Smooth muscle cell (in vitro differentiated cells): ENCODE results near the gene PGGT1B. TPM values are rescaled to one million over a fixed set of nuclear protein-coding genes. Genes with fewer than 3 reads are reported as not detected.

Experiments
- DNase-seq: peaks from one replicate; lab custom pipeline; 2025; ENCODE audit not compliant: unreplicated experiment; lab: John Stamatoyannopoulos, UW
- H2AFZ ChIP-seq: fragments of 200-600 bp; sonication (generic); 2 replicates; pipeline ENCODE4 v1.6.0; 2016; ENCODE audit warnings: antibody characterized with exemption, low read depth, mild to moderate bottlenecking
- H3F3A ChIP-seq: fragments of 200-600 bp; sonication (generic); 2 replicates; pipeline ENCODE4 v1.6.0; 2017; ENCODE audit warnings: antibody characterized with exemption, low read depth
- H3K27ac ChIP-seq: fragments of 200-600 bp; sonication (generic); 2 replicates; pipeline ENCODE4 v1.5.1; 2016; ENCODE audit warnings: low read depth, mild to moderate bottlenecking
- H3K27me3 ChIP-seq: fragments of 200-600 bp; sonication (generic); 2 replicates; pipeline ENCODE4 v1.6.1; 2016; ENCODE audit warnings: low read depth, mild to moderate bottlenecking
- H3K36me3 ChIP-seq: fragments of 200-600 bp; sonication (generic); 2 replicates; pipeline ENCODE4 v1.5.1; 2016; ENCODE audit warnings: low read depth
- H3K4me1 ChIP-seq: fragments of 200-600 bp; sonication (generic); 2 replicates; pipeline ENCODE4 v1.5.1; 2016; ENCODE audit warnings: low read depth
- H3K4me2 ChIP-seq: fragments of 200-600 bp; sonication (generic); 2 replicates; pipeline ENCODE4 v1.6.0; 2016; ENCODE audit warnings: mild to moderate bottlenecking
- H3K4me3 ChIP-seq: fragments of 200-600 bp; sonication (generic); 2 replicates; pipeline ENCODE4 v1.5.1; 2016; ENCODE audit warnings: mild to moderate bottlenecking
- H3K79me2 ChIP-seq: fragments of 200-600 bp; sonication (generic); 2 replicates; pipeline ENCODE4 v1.6.0; 2016; ENCODE audit warnings: low read depth, mild to moderate bottlenecking
- H3K9ac ChIP-seq: fragments of 200-600 bp; sonication (generic); 2 replicates; pipeline ENCODE4 v1.6.0; 2016; ENCODE audit warnings: low read depth
- H3K9me3 ChIP-seq: fragments of 200-600 bp; sonication (generic); replicated peaks from 2 replicates; pipeline ENCODE4 v1.5.1; 2016; ENCODE audit warnings: low read depth
- H4K20me1 ChIP-seq: fragments of 200-600 bp; sonication (generic); 2 replicates; pipeline ENCODE4 v1.6.0; 2016; ENCODE audit warnings: low read depth
- WGBS: methylation state at CpG from one replicate; pipeline ENCODE4 v1.1.7; 2016; ENCODE audit warnings: low lambda C conversion rate; 5-methylcytosine and 5-hydroxymethylcytosine counted together
- polyA plus RNA-seq: library from polyadenylated mRNA; unstranded; fragments of >200 nt; fragmentation: Nextera tagmentation; extraction: Ambion mirVana; gene quantifications from 2 replicates; pipeline ENCODE4 v1.2.1, GENCODE V29; 2016
- total RNA-seq: library from RNA; depleted of rRNA; stranded (reverse); fragments of >200 nt; gene quantifications from 2 replicates; pipeline ENCODE4 v1.2.3, GENCODE V29; 2014
- TF ChIP-seq, protein P1 (sequence below): fragments of 200-600 bp; sonication (generic); IDR thresholded peaks from 2 replicates; pipeline ENCODE4 v1.5.1; 2017; ENCODE audit warnings: borderline replicate concordance, mild to moderate bottlenecking, antibody characterized with exemption; ENCODE audit not compliant: insufficient read depth, poor library complexity, severe bottlenecking

PGGT1B gene
- total and polyA plus RNA-seq, 2 experiments from 2014 or later, result 5.7 to 13.1 TPM

DNA sequence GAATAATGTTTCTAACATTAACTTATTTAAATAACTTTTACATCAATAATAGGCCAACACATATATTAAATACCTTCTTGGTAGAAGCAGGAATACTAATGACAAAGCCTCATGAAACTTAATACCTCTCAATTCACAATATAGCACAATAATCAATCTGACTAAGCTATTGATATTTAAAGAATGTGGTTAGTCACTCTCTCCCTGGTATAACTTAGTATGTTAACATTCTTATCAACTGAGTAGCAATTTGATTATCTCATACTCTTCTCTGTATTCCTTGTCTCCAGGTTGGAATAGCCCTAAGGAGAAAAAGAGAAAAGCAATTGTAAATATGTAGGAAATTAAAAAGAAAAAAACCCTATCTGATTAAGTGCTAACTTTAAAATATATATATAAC, 4.9 kb upstream of the PGGT1B start:
- DNase-seq, result no peak
- Histone ChIP-seq H4K20me1 (no peaks in the 10 kb centered on the region), H3K4me2 (no peak overlapping the region), H3K79me2 (no peaks in the 10 kb centered on the region), H2AFZ (no peak overlapping the region), H3F3A (no peaks in the 10 kb centered on the region), H3K27me3 (no peaks in the 10 kb centered on the region), H3K27ac (no peak overlapping the region), H3K9me3 (no peaks in the 10 kb centered on the region), H3K36me3 (no peaks in the 10 kb centered on the region), H3K4me3 (no peak overlapping the region), H3K4me1 (no peaks in the 10 kb centered on the region), H3K9ac (no peak overlapping the region)
- TF ChIP-seq, protein P1, sequence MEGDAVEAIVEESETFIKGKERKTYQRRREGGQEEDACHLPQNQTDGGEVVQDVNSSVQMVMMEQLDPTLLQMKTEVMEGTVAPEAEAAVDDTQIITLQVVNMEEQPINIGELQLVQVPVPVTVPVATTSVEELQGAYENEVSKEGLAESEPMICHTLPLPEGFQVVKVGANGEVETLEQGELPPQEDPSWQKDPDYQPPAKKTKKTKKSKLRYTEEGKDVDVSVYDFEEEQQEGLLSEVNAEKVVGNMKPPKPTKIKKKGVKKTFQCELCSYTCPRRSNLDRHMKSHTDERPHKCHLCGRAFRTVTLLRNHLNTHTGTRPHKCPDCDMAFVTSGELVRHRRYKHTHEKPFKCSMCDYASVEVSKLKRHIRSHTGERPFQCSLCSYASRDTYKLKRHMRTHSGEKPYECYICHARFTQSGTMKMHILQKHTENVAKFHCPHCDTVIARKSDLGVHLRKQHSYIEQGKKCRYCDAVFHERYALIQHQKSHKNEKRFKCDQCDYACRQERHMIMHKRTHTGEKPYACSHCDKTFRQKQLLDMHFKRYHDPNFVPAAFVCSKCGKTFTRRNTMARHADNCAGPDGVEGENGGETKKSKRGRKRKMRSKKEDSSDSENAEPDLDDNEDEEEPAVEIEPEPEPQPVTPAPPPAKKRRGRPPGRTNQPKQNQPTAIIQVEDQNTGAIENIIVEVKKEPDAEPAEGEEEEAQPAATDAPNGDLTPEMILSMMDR, result no peak

DNA sequence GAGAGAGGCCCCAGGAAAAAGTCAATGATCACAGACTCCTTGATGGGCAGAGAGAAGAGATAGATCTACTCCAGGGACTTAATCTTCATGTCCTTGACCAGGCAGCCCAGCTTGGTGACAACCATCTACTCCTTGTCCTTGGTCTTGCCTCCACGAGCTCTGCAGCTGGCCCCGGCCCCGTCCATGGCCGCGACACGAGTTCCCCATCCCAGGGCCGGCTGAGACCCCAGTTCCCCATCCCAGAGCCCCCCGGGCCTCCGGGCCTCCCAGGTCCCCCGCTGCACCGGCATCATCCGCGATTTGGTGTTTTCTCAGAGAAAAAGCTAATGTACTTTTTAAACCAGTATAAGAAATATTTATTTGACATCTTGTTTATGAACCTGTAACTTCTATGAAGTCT, 2.5 kb upstream of the PGGT1B start:
- H3K4me3 ChIP-seq, result no peak overlapping the region
- WGBS, result 100% methylated on average over 13 of the region's 13 CpGs
- peaks cover 23% of the 10 kb centered on the region for H3K79me2 ChIP-seq
- H3K4me1 ChIP-seq, result peaks cover 13% of the 10 kb centered on the region
- H3K27ac ChIP-seq, result no peak overlapping the region
- H3K9ac ChIP-seq, result no peak overlapping the region
- no peak overlapping the region for H3K4me2 ChIP-seq
- TF ChIP-seq, protein P1, result no peak
- no peaks in the 10 kb centered on the region for H3F3A ChIP-seq
- no peak for DNase-seq
- H3K36me3 ChIP-seq, result no peaks in the 10 kb centered on the region
- H4K20me1 ChIP-seq, result peaks cover 8% of the 10 kb centered on the region
- no peaks in the 10 kb centered on the region for H3K27me3 ChIP-seq
- H3K9me3 ChIP-seq, result no peaks in the 10 kb centered on the region
- no peak overlapping the region for H2AFZ ChIP-seq

DNA sequence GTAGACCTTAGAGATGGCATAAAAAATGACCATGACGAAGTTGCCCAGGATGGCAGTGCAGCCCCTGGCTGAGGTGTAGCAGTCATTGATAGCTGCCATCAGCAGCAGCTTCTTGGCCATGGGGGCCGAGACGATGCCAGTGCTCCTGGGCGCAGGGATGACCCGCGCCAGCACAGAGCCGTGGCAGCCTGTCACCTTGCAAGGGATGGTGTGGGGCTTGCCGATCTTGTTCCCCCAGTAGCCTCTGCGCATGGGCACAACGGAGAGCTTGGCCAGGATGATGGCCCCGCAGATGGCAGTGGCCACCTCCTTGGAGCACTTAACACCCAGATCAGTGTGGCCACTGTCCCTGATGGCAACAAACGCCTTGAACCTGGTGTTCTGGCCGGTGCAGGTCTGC, 2.1 kb upstream of the PGGT1B start:
- Histone ChIP-seq H3K4me2 (no peak overlapping the region), H3F3A (no peaks in the 10 kb centered on the region), H3K9ac (no peak overlapping the region), H2AFZ (no peak overlapping the region), H3K4me3 (no peak overlapping the region), H3K36me3 (no peaks in the 10 kb centered on the region), H4K20me1 (peaks cover 8% of the 10 kb centered on the region), H3K9me3 (no peaks in the 10 kb centered on the region), H3K4me1 (peaks cover 13% of the 10 kb centered on the region), H3K27me3 (no peaks in the 10 kb centered on the region), H3K27ac (no peak overlapping the region), H3K79me2 (peaks cover 27% of the 10 kb centered on the region)
- TF ChIP-seq, protein P1, result no peak
- WGBS, result 99% methylated on average over 13 of the region's 13 CpGs
- no peak for DNase-seq

DNA sequence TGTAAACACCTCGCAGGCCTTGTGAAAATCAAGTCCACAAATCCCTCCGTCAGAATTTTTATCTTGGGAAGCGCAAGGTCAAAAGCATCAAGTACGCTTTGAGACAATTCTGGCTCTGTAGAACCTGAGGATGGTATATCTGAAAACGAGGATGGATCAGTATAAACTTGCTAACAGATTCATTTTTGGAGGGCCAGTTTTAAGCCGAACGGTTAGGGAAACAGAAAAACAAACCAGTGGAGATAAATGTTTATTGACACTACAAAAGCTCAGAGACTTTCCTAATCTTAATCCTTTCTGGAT, 352 bp upstream of the PGGT1B start:
- WGBS, result 19% methylated on average over 7 of the region's 7 CpGs
- H3K4me1 ChIP-seq, result peaks cover 13% of the 10 kb centered on the region
- H2AFZ ChIP-seq, result peak overlapping the region; percentile 98
- TF ChIP-seq, protein P1, result no peak
- H3K9me3 ChIP-seq, result no peaks in the 10 kb centered on the region
- H3K4me3 ChIP-seq, result peak overlapping the region; percentile 93
- H3K27ac ChIP-seq, result peak overlapping the region; percentile 79
- peaks cover 22% of the 10 kb centered on the region for H4K20me1 ChIP-seq
- no peaks in the 10 kb centered on the region for H3K27me3 ChIP-seq
- peaks cover 45% of the 10 kb centered on the region for H3K79me2 ChIP-seq
- DNase-seq, result no peak
- no peaks in the 10 kb centered on the region for H3K36me3 ChIP-seq
- peak overlapping the region; percentile 95 for H3K4me2 ChIP-seq
- no peaks in the 10 kb centered on the region for H3F3A ChIP-seq
- peak overlapping the region; percentile 83 for H3K9ac ChIP-seq
